GM19035 (cell line): ENCODE results near the gene PNPLA7.

Experiments
- ATAC-seq: cut with Tn5 transposase; IDR thresholded peaks from one replicate; pipeline ENCODE4 v1.9.1; 2021; ENCODE audit not compliant: unreplicated experiment

PNPLA7 gene

DNA sequence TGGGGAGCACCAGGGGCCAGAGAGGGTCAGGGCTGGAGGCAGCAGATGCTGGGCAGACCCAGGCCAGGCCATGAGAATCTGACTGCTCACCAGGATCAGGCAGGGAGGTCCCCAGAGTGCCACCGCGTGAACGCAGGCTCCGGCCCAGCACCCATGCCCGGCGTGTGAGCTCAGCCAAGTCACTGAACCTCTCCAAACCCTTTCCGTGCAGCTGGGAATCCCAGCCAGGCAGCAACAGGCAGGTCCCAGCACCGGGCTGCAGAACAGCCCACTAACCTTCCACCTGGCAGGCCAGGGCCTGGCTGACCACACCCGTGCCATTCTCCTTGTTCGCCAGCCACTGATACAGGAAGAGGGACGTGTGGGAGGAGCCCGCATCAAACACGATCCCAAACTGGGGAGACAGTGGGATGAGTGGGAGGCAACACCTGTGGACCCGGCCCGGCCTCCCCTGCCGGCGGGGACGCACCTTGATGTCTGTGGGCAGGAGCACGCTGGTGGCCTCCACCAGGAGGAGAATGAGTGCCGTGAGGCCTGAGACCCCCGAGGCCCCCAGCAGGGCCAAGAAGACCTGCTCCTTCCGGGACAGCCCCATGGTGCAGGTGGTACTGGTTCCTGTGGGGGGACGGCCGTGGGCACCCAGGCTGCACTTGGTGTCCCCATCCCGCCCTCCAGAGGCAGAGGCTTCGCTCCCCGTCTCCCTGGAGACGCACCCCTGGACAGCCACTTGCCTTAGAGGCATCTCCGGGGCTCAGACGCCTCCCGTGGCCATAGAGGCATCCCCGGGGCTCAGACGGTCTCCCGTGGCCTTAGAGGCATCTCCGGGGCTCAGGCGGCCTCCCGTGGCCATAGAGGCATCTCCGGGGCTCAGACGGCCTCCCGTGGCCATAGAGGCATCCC, 112.3 kb downstream of the PNPLA7 start:
- ATAC-seq = no peak

DNA sequence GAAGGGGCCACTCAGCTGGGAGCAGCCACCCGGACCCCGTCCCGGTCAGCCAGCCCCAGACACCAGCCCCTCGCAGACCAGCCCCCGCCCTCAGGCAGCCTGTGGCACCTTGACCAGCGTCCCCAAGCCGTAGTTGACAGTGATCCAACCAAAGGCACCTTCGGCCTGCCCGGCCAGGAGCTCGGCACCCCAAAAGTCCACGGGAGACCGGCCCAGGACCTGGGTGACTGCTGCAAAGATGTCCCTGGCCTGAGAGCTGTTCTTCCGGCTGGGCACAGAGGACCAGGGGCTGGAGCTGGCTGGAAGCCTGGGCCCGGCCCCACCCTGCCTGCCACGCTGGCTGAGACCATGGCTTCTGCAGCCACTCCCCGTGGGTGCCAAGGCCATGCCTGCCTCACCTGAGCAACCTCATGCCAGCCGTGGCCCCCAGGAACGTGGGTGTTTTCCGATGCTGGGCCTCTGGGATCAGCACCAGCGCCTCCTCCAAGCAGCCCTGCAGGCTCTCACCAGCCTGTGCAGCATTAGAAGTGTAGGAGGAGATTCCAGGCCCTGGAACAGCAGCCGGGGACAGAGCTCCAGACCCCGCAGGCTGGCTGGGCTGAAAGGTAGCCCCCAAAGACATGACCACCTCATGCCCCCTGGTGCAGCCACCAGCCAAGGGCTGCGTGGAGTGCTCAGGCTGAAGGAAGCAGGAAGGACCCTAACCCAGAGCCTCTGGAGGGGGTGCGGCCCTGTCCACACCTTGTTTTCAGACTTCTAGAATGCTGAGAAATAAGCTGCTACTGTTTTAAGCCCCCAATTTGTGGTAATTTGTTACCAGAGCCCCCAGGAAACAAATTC, 113.2 kb downstream of the PNPLA7 start:
- no peak for ATAC-seq

DNA sequence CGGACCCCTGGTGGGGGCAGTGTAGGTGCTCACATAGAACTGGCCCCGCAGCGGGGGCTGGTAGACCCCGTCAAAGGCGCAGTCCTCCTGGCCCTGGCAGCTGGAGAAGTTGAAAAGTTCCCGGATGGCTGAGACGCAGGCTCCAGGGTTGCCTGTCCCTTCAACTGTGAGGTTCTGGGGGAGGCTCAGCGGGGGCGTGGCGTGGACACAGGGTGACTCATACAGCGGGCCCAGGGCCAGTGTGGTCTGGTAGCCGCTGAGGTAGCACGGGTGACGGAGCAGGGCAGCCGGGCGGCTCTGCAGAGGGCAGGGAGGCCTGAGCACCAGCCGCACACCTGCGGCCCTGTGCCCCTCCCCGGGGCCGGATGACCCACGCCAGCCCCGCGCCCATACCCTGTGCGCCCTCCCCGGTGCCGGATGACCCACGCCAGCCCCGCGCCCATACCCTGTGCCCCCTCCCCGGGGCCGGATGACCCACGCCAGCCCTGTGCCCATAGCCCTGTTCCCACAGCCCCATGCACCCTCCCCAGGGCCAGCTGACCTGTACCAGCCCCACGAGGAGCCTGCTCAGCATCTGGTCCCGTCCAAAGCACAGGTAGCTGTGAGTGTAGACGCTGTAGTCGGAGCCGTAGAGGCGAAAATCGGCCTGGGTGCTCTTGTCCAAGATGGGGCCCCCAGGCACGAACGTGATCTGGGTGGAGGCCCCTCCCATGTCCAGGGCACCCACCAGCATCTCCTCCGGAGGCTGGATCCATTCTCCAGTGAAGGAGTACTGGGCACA, 114.0 kb downstream of the PNPLA7 start:
- ATAC-seq = no peak

DNA sequence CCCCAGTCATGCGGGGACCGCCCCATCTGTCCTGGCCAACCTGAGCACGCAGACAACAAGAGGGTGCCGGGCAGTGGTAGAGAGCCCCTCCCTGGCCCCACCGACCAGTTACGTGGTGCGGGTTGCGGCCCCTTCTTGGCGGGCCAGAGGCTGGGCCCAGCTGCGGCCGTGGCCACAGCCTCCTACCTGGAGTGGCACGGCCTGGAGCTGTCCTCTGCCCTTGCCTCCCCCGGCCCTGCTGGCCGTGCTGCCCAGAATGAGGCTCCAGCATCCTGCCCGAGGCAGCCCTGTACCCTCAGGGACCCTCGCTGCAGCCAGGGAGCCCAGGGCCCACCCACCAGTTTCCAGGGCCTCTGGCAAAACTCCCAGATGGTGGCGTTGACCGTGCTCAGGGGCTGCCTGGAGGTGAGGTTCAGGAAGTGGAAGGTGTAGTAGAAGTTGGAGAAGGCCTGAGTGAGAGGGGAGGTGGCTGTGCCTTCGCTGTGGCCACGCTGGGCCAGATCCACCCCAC, 114.8 kb downstream of the PNPLA7 start:
- no peak for ATAC-seq

DNA sequence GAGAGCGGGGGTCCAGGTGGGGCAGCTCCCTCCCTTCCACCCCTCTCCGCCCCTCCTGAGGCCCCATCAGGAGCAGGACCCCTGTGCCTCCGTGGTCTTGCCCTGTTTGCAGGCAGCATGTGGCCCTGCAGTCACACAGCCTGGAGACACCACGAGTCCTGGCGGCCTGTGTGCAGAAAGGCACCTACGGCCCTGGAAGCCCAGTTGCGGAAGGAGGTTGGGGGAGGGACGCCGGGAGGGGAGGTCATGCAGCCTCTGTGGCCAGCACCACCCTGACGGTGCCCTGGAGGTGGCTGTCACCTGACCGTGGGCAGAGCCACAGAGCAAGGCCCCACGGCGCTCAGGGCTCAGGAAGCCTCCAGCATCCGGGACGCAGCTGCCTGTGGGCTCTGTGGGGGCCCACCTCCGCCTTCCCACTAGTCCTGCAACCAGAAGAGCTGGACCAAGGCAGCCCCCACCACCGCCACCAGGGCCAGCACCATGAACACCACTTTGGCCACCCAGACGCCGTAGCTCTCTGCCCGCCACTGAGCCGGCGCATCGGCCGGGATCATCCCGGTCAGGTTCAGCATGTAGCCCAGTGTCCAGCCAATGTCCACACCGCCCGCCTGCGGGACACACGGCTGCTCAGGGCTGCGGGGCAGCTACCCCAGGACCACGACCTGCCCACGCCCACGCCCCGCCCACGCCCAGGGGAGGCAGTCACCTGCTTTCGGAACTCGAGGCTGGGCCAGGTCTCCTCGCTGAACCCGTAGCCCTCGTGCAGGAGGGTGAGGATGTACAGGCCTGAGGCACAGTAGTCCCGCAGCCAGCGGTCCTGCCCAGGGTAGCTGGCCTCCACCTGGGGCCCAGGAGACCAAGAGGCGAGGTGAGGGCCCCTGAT, 115.5 kb downstream of the PNPLA7 start:
- no peak for ATAC-seq

DNA sequence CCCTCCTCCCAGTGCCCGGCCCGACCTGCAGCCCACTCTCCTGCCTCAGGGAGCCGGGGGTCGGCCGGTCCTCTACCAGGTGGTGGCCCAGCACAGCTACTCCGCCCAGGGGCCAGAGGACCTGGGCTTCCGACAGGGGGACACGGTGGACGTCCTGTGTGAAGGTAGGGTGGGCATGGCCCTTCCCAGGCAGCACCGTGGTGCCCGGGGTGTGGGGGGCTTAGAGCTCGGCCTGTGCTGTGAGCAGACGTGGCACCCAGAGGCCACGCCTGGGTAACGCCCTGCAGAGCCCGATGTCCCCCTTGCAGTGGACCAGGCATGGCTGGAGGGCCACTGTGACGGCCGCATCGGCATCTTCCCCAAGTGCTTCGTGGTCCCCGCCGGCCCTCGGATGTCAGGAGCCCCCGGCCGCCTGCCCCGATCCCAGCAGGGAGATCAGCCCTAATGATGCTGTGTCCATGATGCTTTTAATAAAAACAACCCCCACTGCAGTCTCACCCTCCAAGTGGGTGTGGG, 116.2 kb downstream of the PNPLA7 start:
- no peak for ATAC-seq

DNA sequence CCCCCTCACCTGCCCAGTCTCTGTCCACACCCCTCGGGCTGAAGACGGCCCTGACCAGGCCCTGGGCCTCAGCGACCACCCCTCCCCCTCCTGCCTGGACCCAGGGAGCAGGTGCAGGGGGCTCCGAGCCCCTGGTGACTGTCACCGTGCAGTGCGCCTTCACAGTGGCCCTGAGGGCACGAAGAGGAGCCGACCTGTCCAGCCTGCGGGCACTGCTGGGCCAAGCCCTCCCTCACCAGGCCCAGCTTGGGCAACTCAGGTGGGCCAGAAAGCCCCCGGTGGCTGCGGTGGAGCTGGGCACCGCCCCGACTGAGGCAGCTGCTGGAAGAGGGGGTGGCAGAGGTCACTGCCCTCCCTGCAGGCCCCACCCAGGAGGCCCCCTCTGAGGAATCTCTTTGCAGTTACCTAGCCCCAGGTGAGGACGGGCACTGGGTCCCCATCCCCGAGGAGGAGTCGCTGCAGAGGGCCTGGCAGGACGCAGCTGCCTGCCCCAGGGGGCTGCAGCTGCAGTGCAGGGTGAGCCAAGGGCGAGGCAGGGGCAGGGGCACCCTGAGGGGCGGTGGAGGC, 116.8 kb downstream of the PNPLA7 start:
- ATAC-seq = no peak

DNA sequence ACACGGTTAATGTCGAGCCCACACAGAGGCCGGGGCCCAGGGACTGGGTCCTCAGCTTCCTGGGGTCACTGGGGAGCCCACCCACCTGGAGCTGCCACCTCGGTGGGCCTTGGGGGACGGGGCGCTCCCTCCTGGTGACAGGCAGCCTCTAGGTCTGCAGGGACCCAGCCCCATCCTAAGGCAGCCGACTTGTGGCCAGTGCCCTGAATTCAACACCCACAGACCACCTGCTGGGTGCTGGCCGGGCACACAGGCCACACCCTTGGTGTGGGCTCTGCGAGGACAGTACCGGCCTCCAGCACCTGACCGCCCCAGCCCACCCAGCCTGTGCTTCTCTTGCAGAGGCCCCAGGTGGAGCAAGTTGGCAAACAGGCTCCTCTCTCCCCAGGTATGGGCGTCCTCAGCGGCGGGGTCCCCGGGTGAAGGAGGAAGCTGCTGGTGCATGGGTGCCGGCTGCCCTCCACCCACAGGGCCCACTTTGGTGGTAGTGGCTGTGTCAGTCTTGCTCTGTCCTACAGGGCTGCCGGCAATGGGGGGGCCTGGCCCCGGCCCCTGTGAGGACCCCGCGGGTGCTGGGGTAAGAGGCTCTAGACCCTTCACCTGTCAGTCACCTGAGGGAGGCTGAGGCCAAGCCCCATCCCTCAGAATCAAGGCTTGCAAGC, 117.4 kb downstream of the PNPLA7 start:
- no peak for ATAC-seq

DNA sequence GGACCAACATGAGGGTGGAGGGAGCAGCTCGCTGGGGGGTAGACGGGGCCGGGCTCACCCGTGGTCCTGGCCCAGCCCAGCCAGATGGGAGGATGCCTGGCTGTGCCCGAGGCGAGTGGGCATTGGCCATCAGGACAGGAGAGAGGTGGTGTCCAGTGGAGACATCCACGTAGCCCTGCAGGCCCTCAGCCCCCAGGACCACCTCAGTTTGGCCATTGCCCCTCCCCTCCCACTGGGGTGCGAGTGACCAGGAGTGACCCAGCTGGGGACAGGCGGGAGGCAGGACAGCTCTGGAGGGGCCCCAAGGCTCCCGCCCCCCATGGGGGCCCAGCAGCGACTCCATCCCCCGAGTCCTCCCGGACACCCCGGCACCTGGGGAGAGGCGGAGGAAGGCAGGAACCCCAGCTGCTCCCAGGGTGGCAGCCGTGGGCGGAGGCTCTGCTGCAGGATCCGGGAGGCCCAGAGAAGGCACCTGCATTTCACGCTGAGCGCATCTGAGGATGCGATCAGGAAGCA, 118.7 kb downstream of the PNPLA7 start:
- no peak for ATAC-seq

DNA sequence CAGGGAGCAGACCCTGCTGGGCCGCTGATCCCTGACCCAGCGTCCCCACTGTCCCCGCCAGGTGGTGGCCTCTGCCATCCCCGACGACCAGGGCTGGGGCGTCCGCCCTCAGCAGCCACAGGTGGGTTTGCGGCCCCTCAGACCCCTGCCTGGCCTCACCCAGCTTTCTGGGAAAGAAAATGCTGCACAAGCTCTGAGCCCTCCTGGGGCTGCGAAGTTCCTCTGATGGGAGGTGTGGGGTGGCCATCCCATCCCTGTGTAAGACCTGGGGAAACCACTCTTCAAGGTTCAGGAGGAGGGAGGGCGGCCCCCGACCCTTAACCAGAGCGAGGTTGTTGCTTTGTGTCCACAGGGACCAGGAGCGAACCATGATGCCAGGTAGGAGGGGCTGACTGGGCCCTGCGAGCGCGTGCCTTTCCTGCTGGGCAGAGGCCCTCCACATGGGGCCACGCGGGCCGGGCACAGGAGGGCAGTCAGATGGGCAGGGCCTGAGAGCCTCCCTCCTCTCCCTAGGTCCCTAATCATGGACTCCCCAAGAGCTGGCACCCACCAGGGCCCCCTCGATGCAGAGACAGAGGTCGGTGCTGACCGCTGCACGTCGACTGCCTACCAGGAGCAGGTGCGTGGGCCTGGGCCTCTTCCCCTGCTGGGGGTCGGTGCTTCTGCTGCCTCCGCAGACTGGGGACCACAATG, 119.3 kb downstream of the PNPLA7 start:
- no peak for ATAC-seq

DNA sequence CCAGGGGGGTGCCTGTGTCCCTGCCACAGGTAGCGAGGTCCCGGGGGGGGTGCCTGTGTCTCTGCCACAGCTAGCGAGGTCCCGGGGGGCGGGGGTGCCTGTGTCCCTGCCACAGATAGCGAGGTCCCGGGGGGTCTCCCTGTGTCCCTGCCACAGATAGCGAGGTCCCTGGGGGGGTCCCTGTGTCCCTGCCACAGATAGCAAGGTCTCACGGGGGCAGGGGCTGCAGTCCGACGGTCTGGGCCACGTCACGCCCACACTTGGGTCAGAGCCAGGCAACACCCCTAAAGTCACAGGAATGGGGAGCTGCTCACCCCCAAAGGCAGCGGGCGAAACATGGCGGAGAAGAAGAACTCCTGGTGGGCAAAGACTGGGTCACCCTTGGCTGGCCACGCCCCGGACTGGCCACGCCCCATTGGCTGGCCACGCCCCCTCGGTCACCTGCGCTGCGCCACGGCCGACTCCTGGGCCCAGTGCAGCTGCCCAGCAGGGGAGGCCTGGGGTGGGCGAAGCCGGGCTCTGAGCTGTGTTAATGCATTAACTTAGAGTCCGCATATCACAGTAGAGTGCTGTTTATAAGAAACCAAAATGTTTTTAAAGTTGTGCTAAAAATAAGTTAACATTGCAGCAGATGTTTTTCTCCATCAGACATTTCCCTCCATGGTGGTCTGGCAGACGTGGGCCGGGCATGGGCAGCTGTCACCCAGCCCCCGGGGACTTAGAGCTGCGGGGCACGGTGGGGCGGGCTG, 120.1 kb downstream of the PNPLA7 start:
- no peak for ATAC-seq

DNA sequence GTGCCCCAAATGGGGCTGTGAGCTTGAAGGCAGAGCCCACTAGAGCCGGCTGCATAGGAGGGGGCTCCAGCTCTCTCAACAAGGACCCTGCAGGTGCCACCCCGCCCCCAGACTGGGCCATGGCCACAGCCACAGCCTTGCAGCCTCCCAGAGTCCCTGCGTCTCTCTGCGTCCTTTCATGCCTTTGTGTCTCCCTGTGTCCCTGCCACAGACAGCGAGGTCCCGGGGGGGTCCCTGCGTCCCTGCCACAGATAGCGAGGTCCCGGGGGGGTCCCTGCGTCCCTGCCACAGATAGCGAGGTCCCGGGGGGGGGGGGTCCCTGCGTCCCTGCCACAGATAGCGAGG, 120.7 kb downstream of the PNPLA7 start:
- ATAC-seq = no peak

DNA sequence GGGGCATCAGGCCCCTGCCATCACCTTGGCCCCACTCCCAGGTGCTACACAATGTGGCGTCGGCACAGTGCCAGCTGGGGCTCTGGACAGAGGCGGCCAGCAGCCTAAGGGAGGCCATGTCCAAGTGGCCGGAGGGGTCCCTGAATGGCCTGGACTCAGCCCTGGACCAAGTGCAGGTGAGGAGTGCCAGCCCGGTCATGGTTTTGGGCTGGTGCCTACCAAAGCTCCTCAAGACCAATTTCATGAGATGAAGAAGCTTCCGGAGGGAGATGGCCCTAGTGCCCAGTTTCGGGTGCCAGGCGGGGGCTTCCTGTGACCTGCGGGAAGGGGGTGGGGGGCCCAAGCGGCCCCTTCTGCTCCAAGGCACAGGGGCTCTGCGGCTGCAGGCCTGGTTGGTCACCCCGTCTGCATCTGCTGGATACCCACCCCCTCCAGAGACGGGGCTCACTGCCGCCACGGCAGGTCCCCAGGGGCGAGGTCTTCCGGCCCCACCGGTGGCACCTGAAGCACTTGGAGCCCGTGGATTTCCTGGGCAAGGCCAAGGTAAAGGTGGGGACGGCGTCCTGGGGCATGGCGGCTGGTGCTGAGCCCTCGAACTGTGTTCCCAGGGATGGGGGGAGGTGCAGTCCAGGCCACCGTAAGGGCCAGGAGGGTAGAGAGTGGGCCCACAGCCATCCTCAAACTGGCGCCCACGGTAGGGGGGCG, 121.2 kb downstream of the PNPLA7 start:
- no peak for ATAC-seq

DNA sequence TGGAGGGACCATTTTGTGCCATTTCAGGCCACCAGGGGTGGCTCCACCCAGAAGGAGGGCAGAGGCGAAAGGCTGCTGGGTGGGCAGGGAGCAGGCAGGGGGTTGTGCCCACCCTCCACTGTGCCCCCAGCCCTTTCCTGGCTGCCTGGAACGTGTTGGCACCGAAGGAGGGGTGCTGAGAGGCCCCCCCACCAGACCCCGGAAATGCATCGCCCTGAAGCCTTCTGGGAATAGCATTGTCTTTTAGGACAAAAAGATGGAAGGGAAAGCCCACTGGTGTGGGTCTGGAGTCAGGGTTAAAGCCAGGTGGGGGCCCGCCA, 121.9 kb downstream of the PNPLA7 start:
- no peak for ATAC-seq

DNA sequence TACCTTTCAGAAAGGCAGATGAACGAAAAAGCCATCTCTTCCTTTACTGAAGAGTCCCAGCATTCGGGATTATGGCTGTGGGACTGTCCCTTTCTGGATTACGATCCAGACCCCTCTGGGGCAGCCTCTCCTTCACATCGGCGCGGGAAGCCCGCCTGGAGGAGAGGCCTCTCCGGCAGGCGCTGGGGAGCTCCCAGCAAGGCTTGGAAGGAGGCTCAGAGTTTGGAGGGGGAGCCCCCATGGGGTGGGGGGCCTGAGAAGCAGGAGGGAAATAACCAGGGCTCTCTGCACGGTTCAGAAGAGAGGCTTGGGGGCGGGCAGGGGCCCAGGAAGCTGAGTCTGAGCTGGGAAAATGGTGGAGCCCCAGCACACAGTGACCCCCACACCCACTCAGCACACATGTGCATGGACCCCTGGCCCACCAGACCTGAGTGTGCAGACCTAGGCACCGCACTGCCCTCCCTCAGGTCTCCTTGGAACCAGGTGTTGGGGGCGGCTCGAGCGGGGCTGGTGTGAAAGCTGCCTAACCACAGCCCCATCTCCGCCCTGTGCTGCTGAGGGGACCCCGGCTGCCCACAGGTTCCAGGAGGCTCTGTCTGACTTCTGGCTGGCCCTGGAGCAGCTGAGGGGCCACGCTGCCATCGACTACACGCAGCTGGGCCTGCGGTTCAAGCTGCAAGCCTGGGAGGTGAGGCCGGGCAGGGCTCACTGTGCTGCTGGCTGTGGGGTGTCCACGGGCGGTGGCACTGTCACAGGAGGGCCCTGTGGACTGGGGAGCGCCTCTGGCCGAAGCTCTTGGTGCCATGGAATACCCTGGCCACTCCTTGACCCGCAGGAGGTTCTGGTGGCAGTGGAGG, 122.5 kb downstream of the PNPLA7 start:
- no peak for ATAC-seq

DNA sequence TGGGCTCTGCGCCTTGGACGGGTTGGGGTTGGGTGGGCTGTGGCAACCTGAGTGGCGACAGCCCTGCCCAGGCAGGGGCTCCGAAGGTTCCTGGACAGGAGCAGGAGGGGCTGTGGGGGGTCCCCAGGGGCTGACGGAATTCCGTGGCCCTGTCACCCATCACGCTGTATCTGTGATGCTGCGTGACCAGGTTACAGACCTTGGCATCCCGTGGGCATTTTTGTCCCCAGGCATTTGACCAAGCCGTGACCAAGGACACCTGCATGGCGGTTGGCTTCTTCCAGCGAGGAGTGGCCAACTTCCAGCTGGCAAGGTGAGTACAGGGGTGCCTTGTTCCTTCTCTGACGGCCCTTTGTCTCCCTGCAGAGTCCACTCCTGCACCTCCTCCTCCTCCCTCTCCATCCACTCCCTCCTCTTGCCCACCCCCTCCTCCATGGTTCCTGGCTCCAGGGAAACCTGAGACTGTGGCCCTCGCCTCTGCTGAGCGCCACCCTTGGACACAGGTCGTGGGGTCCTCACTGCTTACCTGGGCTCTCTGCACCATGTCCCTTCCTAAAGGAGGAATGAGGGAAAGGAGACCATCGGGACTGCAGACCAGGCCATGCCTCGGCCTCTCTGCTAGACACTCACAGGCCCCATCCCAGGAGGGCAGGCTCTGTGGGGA, 124.1 kb downstream of the PNPLA7 start:
- no peak for ATAC-seq
